Measurements from ENCODE around the gene C4BPB.
"Not testable (repeated sequence)": the region's sequence is repeated elsewhere in the genome, so short reads cannot be mapped to it uniquely, and the experiment has no call there.

Gene C4BPB

GRCh38 chr1:207088701-207089626 lies at the start of gene C4BPB:
C4BPB (plus strand) TSS chr1:207088860; CDS start chr1:207089532, 672 bp downstream.
- no peak for DNase-seq

GRCh38 chr1:207039380-207040180 lies 49.1 kb upstream of the C4BPB start:
- no peak for DNase-seq

- no peak for DNase-seq
These were observed 48.5 kb upstream of the C4BPB start for GRCh38 chr1:207040181-207040533.

DNA sequence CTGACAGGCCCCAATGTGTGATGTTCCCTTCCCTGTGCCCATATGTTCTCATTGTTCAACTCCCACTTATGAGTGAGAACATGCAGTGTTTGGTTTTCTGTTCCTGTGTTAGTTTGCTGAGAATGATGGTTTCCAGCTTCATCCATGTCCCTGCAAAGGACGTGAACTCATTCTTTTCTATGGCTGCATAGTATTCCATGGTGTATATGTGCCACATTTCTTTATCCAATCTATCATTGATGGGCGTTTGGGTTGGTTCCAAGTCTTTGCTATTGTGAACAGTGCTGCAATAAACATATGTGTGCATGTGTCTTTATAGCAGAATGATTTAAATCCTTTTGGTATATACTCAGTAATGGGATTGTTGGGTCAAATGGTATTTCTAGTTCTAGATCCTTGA lies 47.3 kb upstream of the C4BPB start:
- DNase-seq: not testable (repeated sequence)

- no peak for DNase-seq
These were observed 43.2 kb upstream of the C4BPB start for GRCh38 chr1:207045453-207045852.

GRCh38 chr1:207047505-207047904 lies 41.2 kb upstream of the C4BPB start:
- DNase-seq: no peak

DNA sequence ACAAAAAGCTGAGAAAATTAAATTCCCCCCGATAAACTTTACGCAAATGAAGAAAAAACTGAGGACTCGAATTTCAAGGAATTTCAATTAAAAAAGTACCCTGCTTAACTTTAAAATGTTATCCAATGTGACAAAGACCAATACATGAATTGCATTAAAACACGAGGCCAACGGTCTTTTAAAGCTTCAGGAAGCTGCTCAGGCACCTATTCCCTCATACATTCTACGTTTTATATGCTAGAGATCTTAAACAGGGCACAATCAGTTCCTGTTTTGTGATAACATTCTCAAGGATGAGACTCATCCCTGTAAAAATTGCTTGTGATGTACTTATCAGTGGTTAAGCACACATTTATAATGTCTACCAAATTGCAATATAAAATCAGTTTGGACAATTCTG lies 40.6 kb upstream of the C4BPB start:
- DNase-seq: no peak

- no peak for DNase-seq
These were observed 39.6 kb upstream of the C4BPB start for GRCh38 chr1:207049054-207049453.

DNA sequence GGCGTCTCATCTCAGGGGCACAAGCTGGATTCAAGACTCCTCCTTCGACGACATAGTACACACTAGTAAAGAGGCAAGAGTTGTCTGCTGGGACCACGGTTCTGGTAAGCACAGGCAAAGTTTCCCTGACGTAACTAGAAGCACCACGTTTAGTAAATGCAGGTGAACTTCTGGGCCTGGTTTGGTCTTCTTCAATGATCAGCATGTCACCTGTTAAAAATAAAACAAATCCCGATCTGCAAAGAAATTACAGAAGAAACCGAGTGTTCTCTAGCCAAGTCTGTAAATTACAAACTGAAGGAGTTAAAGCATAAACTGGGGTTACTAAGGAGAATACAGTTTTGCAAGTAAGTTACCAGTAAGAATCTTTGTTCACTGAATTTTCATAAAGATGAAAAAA lies 39.1 kb upstream of the C4BPB start:
- DNase-seq: no peak

GRCh38 chr1:207049974-207050391 lies 38.7 kb upstream of the C4BPB start:
- DNase-seq: peak; percentile 12

DNA sequence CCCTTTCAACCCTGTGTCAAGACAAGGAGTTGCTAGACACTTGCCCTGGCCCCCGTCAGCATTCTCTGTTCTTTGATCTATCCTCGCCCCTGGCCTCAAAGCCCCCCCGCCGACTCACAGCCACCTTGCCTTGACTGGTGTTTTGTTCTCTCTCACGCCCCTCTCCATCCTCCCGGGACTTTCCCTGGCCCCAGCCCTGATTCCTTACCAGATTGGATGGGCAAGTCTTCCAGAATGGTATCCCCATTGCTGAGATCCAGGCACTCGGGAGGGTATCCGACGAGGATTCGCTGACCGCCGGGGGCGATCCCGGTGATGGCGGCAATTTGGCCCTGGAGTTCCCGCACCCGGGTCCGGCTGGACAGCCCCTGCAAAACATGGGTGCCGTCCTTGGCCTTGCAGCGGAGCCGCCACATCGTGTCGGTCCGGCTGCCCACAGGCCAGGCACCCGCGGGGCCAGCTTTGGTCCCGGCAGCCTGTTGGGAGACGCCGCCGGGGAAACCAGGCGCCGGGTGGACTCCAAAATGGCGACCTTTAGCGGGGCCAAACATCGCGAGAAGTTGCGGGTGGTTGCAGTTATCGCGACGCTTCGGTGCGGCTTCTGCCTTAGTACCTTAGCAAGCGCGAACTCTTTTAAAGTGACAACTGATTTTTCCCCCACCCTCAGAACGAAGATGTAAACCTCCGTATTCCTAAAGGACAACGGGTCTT lies 38.0 kb upstream of the C4BPB start:
- DNase-seq: peak; percentile 19

- no peak for DNase-seq
These were observed 37.3 kb upstream of the C4BPB start, which contains the start of gene YOD1 for GRCh38 chr1:207051191-207051943. YOD1 (minus strand) TSS chr1:207051208; CDS start chr1:207051030, 178 bp downstream.

GRCh38 chr1:207052911-207053769 lies 35.5 kb upstream of the C4BPB start, which contains the start of gene PFKFB2:
PFKFB2 (plus strand) TSS chr1:207053275; CDS start chr1:207054718, 1,443 bp downstream.
- DNase-seq: no peak

- no peak for DNase-seq
These were observed 34.2 kb upstream of the C4BPB start for GRCh38 chr1:207054491-207054890.

- no peak for DNase-seq
These were observed 33.2 kb upstream of the C4BPB start for GRCh38 chr1:207055386-207056001.

- no peak for DNase-seq
These were observed 32.0 kb upstream of the C4BPB start for GRCh38 chr1:207056673-207057072.

- no peak for DNase-seq
These were observed 30.4 kb upstream of the C4BPB start for GRCh38 chr1:207058252-207058651.

- no peak for DNase-seq
These were observed 29.5 kb upstream of the C4BPB start for GRCh38 chr1:207058878-207059867.

GRCh38 chr1:207059881-207060280 lies 28.8 kb upstream of the C4BPB start:
- DNase-seq: no peak

Measured in GF-D8 (cell line).